GM19455 (cell line): ENCODE data around the gene WDR64.

Experiments
- ATAC-seq: cut with Tn5 transposase; IDR thresholded peaks from one replicate; pipeline ENCODE4 v1.9.1; 2021; ENCODE audit not compliant: unreplicated experiment

The WDR64 gene

GRCh38 chr1:241834733-241835377, 182.8 kb downstream of the WDR64 start:
- no peak for ATAC-seq

- no peak for ATAC-seq
These were observed 184.9 kb downstream of the WDR64 start for GRCh38 chr1:241836941-241837340.

GRCh38 chr1:241837416-241837815, 185.3 kb downstream of the WDR64 start:
- ATAC-seq = no peak

GRCh38 chr1:241837901-241838300, 185.8 kb downstream of the WDR64 start:
- ATAC-seq = no peak

- ATAC-seq = no peak
These were observed 186.8 kb downstream of the WDR64 start for GRCh38 chr1:241838897-241839296.

GRCh38 chr1:241839369-241839979, 187.4 kb downstream of the WDR64 start:
- ATAC-seq = no peak

GRCh38 chr1:241840164-241840563, 188.1 kb downstream of the WDR64 start:
- ATAC-seq = no peak

- ATAC-seq = no peak
These were observed 189.6 kb downstream of the WDR64 start for GRCh38 chr1:241841691-241842090.

- ATAC-seq = no peak
These were observed 190.5 kb downstream of the WDR64 start for GRCh38 chr1:241842565-241842964.

GRCh38 chr1:241844593-241844992, 192.5 kb downstream of the WDR64 start:
- ATAC-seq = no peak

- ATAC-seq = no peak
These were observed 194.3 kb downstream of the WDR64 start for GRCh38 chr1:241846375-241846774.

- ATAC-seq = no peak
These were observed 194.9 kb downstream of the WDR64 start for GRCh38 chr1:241846862-241847539.

GRCh38 chr1:241847540-241847795, 195.4 kb downstream of the WDR64 start:
- no peak for ATAC-seq

- peak; percentile 97 for ATAC-seq
These were observed 196.0 kb downstream of the WDR64 start, which contains the start of gene EXO1 for GRCh38 chr1:241847796-241848685. TSS of gene EXO1 (plus strand) at chr1:241848204. CDS start at chr1:241850426, 2,222 bp downstream.

GRCh38 chr1:241848686-241849344, 196.7 kb downstream of the WDR64 start:
- peak; percentile 13 for ATAC-seq

- no peak for ATAC-seq
These were observed 197.2 kb downstream of the WDR64 start for GRCh38 chr1:241849345-241849695.
